ENCODE results near the gene RASSF3. TPM values are rescaled to one million over a fixed set of nuclear protein-coding genes. Genes with fewer than 3 reads are reported as not detected.

Gene RASSF3
- total RNA-seq, 1 donor from 2014 or later = 123 TPM

DNA sequence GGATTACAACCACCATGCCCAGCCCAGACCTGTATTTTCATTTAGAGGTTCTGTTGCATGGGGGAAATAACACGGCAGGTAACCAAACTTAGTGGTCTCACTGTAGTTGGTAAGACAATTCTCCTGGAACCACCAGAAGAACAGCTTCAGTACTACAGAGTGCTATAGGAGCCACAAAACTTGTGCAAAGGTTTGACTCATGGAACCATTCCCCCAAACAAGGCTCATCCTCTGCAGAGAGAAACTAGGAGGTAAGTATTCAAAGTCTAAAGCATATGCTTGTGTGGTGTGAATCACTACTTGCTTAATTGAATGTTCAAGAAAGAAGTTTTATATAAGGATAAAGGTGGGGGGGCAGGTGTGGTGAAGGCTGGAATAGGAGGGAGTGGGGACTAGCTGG, 90.2 kb downstream of the RASSF3 start:
- intact Hi-C loops (cut with DNase I) = no loop called here
- DNase-seq (ENCODE audit: missing footprints) = no peak
- ATAC-seq = no peak

DNA sequence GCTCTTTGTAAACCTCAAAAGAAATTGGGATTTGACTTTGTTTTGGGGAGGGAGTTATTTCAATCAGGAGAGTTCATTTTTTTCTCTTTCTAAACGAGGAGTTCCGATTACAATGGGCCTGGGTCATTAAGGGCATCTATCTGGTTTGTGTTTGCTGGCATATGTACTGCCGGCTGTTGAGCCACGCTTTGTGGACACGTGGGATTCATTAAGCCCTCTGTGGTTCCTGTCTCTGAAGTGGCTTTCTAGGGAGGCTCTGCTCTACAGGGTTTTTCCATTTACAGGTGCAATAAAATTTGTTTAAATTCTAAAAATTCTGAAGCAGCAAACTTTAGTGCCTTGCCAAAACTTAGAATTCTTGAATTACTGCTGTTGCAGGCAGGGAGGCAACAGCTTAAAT, 91.0 kb downstream of the RASSF3 start:
- ATAC-seq (no peak), DNase-seq (ENCODE audit: missing footprints) (no peak)
- intact Hi-C loops (cut with DNase I) = no loop called here

DNA sequence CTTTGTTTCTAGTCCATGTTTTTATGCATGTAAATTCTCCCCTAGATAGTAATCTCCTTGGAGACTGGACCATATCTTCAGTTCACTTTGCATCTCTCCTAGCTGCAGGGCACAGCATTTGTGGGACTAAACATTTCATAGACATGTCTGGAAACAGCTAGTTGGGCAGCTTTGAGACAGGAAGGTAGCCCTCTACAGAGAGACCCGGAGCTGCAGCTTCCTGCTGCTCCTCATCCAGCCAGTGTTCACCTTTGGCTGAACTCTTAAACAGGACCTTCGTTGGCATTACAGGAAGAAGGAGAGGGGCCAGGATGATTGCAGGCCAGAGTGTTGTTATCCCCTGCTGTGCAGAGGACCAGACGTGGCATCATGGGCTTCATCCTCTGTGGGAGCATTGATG, 96.0 kb downstream of the RASSF3 start:
- intact Hi-C loops (cut with DNase I) = no loop called here
- DNase-seq (ENCODE audit: missing footprints) = no peak
- ATAC-seq = peak; percentile 23

DNA sequence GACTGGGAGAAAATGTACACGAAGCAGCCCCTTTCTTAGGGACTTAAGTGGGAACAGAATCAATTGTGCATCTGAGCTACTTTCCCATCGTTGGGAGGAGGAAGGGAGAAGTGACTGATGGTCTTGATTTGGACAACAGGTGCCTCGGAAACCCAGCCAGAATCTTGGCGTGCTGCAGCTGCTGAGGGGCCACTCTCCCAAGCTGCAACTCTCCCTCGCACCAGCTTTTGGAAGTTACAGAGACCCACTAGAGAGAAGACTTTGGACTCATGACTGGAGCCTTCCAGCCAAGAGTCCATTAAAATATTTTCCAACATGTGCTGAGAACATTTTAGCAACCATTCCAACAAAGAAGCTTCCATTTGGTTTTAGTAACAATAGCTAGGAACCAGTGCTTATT, 96.6 kb downstream of the RASSF3 start:
- intact Hi-C loops (cut with DNase I) = no loop called here
- DNase-seq (ENCODE audit: missing footprints) (no peak), ATAC-seq (no peak)

DNA sequence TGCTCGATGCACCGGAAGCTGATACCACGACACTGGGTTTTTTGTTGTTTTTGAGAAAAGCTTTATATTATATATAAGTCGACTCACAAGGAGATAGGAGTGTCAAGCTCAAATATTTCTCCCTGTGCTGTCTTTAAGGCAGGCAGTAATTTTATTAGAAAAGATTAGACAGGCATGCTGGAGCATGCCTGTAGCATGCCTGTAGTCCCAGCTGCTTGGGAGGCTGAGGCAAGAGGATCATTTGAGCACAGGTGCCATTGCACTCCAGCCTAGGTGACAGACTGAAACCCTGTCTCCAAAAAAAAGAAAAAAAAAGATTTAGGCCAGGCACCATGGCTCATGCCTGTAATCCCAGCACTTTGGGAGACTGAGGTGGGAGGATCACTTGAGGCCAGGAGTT, 97.1 kb downstream of the RASSF3 start:
- ATAC-seq = no peak
- no peak for DNase-seq (ENCODE audit: missing footprints)
- intact Hi-C loops (cut with DNase I) = no loop called here

- intact Hi-C loops (cut with DNase I) = no loop called here
- DNase-seq (ENCODE audit: missing footprints) (no peak), ATAC-seq (no peak)
Measured at GRCh38 chr12:64707926-64708325, 97.6 kb downstream of the RASSF3 start.

DNA sequence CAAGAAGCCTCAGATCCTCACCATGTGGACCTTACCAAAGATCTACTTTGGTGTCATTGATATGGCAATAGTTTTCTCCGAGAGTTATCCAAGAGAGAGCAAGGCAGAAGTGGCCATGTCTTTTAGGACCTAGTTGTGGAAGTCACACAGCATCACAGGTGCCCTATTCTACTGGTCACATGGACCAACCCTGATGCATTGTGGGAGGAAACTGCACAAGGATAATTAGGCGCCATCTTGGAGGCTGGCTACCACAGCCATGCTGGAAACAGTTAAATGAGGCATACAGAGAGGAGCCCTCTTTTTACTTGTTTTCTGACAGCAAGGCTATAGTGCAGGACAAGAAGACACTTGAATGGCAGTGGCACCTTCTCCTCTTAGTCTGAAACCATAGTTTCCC, 99.1 kb downstream of the RASSF3 start:
- intact Hi-C loops (cut with DNase I) = no loop called here
- DNase-seq (ENCODE audit: missing footprints) = no peak
- ATAC-seq = no peak

DNA sequence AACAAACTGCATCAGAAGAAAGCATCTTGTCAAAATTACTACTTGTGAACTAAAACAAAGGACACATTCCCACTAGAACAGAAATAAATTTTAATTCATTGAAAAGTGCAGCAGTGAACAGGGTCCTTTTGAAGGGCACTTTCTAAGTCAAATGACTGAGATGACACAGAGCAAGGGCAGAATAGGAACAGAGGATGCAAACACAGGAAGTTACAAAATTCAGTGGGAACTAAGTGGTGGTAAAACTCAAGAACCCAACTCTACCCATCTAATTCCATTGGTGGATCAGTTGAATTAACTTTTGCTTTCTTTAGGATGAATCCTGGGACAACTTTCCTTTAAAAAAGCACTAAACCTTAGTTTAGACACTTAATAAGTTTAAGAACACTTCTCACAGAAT, 103.1 kb downstream of the RASSF3 start:
- ATAC-seq (no peak), DNase-seq (ENCODE audit: missing footprints) (no peak)
- intact Hi-C loops (cut with DNase I) = no loop called here

GRCh38 chr12:64714551-64714968, 104.3 kb downstream of the RASSF3 start:
- DNase-seq (ENCODE audit: missing footprints) = no peak
- intact Hi-C loops (cut with DNase I) = no loop called here
- no peak for ATAC-seq

DNA sequence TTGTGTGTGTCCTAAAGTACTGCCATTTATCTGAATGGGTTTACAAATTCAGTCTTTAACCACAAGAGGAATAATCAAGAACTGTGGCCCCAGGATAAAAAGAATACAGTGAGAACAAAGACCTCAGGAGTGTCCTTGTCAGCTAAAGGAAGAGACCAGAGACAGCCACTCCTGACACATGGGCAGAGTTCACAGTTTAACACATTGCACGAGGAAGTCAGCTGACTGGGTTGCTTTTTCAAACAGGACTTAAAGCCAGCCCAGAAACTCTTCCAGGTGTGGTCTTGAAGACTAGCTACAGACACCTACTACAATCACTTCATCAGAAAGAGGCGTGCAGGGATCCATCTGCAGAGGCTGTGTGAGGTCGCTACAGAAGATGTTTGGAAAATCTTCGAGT, 106.1 kb downstream of the RASSF3 start:
- no peak for ATAC-seq
- intact Hi-C loops (cut with DNase I) = no loop called here
- DNase-seq (ENCODE audit: missing footprints) = no peak

DNA sequence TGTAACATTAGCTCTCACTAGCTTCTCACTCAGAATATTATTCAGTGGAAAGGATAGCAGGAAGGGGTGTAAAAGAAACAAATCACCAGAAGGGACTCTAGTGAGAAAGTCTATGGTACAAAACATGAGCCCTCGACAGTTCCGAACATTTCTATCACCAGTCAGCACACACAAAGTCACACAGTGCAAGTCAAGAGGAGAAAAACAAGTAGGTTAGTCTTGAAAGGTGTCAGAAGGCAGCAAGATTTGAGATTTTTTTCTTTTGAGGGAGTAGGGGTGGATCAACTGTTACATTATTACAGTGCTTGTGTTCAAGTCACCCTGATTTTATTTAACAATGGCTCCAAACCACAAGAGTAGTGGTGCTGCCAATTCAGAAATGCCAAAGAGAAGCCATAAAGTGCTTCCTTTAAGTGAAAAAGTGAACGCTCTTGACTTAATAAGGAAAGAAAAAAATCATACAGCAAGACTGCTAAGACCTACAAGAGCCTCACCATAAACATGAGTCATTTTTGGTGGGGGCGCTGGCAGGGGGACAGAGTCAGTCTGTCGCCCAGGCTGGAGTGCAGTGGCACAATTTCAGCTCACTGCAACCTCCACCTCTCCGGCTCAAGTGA, 106.7 kb downstream of the RASSF3 start:
- ATAC-seq = no peak
- DNase-seq (ENCODE audit: missing footprints) = no peak
- intact Hi-C loops (cut with DNase I) = no loop called here

DNA sequence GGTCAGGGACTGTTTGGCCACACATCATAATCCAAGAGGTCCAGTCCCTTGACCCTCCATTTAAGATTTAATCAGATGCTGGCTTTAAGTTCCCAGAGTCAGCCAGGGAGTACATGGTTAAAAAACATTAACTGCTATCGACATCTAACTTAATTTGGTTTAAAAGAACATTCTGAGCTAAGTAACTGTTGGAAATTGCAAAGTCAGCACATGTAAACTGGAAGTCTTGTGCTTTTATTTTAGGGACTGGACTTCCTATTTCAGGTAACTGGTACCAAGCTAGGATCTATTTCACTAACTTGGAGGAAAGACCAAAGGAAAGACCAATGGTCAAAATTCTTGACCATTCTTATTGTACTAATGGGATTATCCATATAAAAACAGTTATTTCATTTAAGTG, 108.4 kb downstream of the RASSF3 start:
- no peak for DNase-seq (ENCODE audit: missing footprints)
- intact Hi-C loops (cut with DNase I) = no loop called here
- ATAC-seq = peak; percentile 20

DNA sequence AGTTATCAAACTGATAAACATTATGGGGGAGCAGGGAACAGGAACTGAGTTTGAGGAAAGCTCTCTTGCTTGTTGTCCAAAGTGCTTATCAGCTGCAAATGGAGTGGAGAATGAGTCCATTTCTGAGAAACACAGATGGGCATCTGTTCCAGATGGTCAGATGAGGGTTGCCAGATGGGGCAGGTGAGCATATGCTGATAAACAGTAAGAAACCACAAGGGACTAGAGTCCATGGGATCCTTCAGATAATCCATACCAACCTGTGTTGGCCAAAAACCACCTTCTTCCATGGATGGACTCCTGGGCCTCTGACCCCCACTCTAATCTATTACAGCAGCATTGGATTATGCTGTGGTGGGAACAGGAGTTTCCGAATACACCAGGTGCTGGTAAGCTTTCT, 110.6 kb downstream of the RASSF3 start:
- ATAC-seq (no peak), DNase-seq (ENCODE audit: missing footprints) (no peak)
- intact Hi-C loops (cut with DNase I) = no loop called here

DNA sequence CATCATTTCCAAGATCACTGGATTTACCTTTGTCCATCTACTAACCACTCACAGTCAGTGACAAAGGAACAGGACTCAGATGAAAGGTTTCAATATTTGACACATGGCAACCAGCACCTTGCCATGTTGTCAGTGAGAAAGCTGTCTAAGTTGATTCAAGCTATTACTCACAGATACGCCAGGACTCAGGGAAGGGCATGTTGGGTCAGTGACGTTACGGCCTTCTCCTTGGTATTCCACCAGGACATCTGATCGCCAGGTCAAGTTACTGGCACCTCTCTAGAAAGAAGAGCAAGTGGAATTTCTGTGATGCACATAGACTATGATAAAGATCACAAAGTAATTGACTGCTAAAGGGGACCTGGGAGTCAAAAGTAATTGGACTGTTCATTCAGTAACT, 112.5 kb downstream of the RASSF3 start:
- intact Hi-C loops (cut with DNase I) = no loop called here
- no peak for DNase-seq (ENCODE audit: missing footprints)
- no peak for ATAC-seq

DNA sequence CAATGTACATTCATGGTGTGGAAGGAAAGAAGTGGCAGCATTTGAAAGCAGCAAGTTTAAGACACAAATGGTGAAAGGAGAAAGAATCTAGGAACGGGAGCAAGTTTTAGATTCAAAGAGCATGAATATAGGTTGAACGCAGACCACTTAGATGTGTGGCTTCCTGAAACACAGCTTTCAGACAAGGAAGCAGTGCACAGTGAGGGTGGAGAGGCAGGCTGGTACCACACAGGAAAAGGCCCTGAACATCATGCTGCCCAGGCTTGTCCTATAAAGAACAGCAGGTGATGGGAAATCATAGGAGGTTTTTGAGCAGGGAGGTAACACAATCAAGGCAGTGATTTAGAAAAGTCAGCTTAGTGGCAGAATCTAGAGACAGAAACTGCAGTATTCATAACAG, 113.3 kb downstream of the RASSF3 start:
- ATAC-seq (no peak), DNase-seq (ENCODE audit: missing footprints) (no peak)
- intact Hi-C loops (cut with DNase I) = no loop called here

- intact Hi-C loops (cut with DNase I) = no loop called here
- ATAC-seq (no peak), DNase-seq (ENCODE audit: missing footprints) (no peak)
Measured at GRCh38 chr12:64724201-64724745, 114.0 kb downstream of the RASSF3 start.

DNA sequence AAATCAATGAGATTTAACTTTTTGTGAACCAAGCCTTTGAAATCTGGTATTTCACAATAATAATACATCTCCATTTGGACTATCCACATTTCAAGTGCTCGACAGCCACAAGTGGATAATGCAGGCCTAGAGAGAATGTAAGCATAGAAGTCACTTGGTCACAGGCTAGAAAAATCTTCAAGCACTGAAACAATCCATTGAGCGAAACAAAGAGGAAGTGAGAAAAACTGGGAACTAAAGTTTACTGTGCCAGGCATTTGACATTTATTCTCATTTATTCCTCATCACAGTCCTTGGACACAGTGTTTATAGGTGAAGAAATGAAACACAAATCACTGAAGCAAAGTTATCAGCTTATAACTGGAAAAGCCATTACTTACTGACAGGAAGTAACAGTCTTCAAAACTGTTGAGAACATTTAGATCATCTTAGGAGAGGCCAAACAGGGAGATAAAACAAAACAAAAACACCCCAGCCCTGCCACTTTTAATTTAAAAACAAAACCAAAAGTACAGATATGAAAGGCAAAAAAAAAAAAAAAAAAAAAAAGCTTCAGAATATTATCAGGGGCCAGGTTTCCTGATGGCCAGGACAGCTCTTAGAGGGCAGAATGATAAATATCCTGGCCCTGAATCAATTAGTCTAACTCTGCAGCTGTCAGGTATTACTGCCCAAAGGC, 119.8 kb downstream of the RASSF3 start:
- DNase-seq (ENCODE audit: missing footprints) (no peak), ATAC-seq (no peak)
- intact Hi-C loops (cut with DNase I) = no loop called here

DNA sequence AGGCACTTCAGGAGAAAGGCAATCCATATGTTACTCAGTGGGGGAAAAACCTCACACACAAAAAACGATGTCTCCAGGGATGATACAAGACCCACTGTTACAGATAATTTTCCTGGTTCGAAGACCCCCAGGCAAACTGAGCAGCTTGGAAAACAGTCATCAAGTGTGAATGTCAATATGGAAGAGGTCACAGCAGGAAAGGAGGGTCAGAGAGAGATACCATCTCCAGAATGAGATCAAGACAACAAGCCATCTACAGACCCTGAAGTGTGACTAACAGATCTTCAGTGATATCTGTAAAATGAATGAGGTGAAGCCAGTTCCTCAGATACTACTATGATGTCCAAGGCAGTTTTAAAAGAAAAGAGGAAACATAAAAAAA, 120.3 kb downstream of the RASSF3 start:
- no peak for DNase-seq (ENCODE audit: missing footprints)
- intact Hi-C loops (cut with DNase I) = no loop called here
- ATAC-seq = no peak

DNA sequence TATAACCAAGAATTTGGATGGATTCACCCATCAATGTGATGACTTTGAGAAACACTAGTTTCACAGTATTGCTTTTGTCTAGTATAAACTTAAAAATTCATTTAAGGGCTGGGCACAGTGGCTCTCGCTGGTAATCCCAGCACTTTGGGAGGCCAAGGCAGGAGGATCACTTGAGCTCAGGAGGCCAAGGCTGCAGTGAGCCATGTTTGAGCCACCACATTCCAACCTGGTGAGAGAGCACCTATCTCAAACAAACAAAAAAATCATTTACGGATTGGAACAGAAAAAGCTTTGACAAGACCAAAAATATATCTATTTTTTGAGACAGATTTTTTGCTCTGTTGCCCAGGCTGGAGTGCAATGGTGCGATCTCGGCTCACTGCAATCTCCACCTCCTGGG, 121.4 kb downstream of the RASSF3 start:
- intact Hi-C loops (cut with DNase I) = no loop called here
- no peak for ATAC-seq
- no peak for DNase-seq (ENCODE audit: missing footprints)

GRCh38 chr12:64733857-64734256, 123.6 kb downstream of the RASSF3 start:
- no peak for DNase-seq (ENCODE audit: missing footprints)
- peak; percentile 91 for ATAC-seq
- intact Hi-C loops (cut with DNase I) = no loop called here

DNA sequence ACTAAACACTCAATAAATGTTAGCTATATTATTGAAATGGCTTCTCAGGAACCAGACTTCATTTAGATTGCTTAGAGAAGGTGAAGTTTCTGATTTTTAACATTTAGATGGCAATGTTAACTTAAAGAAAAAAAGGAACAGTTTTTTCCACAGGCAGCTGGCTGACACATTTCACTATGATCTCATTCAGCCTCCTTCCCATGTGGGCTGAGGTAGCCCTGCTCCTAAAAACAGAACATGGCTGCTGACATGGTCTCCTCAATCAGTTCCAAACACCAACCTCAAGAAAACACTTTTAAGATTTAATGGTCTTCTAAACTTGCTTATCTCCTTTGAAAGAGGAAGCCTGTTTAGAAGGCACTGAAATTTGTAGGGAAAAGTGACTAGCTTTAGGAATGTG, 125.1 kb downstream of the RASSF3 start:
- ATAC-seq (no peak), DNase-seq (ENCODE audit: missing footprints) (no peak)
- intact Hi-C loops (cut with DNase I) = no loop called here

All from Right ventricle myocardium inferior (tissue), 1 donor.